ENCODE results near the gene SAP130.

The SAP130 gene

GRCh38 chr2:127897531-127898211 lies 130.2 kb downstream of the SAP130 start:
- in situ Hi-C loops (cut with MboI; ENCODE audit: low sequenced_read_pairs), result no loop called here

- in situ Hi-C loops (cut with MboI; ENCODE audit: low sequenced_read_pairs), result no loop called here
Measured at GRCh38 chr2:127893494-127893893, 134.4 kb downstream of the SAP130 start.

- in situ Hi-C loops (cut with MboI; ENCODE audit: low sequenced_read_pairs), result no loop called here
Measured at GRCh38 chr2:127893033-127893432, 134.8 kb downstream of the SAP130 start.

- in situ Hi-C loops (cut with MboI; ENCODE audit: low sequenced_read_pairs), result no loop called here
Measured at GRCh38 chr2:127891811-127892210, 136.0 kb downstream of the SAP130 start.

Data from HL-60/S4 treated with retinoic acid at 250 ng/mL for 4 days and 3 days (cell line).